Stromal cell of bone marrow (primary cell): Measurements from ENCODE around the gene CCDC15.
A peak's percentile ranks its signal among the peaks of the same experiment; 100 is the strongest.
"Not testable (repeated sequence)": the region's sequence is repeated elsewhere in the genome, so short reads cannot be mapped to it uniquely, and the experiment has no call there.

Source experiments
- DNase-seq: peaks from one replicate; pipeline ENCODE4 v3.0.0-alpha.2; 2012; ENCODE audit warnings: low read depth

Gene CCDC15

DNA sequence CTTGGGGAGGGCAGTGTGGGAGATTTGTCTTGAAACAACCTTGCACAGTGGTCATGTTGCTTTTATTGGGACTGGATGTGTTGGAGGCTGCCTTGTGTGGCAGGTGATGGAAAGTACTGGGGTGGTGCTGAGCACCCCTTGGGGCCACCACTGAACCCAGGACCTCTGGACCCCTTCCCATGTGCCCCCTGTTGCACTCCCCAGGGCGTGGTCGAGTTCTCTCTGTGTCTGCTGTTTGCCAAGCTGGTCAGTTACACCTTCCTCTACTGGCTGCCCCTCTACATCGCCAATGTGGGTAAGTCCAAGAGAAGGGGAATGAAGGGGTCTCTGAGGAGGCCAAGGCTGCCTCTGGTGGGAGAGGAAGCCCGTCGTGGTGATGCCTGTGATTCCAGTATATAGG lies 128.0 kb downstream of the CCDC15 start:
- no peak for DNase-seq

DNA sequence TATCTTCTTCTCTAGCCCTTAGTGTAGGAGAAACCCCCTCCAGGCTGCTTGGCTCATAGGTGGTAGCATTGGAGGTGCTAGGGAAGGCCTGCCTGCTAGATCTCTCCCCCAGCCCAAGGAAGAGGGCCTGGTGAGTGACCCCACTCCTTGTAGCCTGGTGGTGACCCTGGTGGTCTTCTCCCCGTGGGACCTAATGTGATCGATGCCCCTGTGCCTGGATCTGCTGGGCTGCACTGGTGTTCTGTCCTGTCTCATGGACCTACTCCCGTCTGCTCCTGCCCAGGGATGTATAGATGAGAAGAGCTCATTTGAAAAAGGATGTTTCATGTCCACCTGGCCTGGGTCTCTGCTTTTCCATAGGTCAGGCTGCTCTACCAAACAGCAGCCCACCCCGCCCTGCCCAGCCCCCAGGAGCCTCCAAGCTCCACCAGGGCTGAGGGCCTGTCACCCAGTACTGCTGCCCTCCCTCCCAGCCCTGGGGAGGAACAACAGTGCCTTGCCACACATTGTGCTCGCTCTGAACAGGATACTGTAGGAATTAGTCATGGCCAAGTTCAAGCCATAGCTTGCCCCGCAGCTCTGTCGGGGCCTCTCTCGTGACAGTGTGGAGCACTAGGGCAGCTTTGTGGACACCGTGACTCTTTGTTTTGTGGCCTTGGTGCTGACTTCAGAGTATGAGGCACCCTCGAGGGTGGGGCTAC lies 128.8 kb downstream of the CCDC15 start:
- peak; percentile 56 for DNase-seq

GRCh38 chr11:125083312-125084056 lies 129.5 kb downstream of the CCDC15 start:
- no peak for DNase-seq

DNA sequence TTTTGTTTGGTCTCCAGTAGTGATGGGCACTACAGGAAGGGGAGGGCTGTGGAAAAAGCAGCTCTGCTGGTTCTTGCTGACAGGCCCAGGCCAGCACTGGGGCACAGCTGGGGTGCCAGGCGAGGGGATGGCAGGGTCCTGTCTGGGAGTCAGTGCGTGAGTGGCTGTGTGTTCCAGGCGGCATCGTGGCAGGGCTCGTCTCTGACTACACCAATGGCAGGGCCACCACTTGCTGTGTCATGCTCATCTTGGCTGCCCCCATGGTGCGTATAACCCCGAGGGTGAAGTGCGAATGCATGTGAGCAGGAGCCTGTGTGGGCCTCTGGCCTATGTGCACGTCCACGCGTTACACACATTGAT lies 130.0 kb downstream of the CCDC15 start:
- DNase-seq, result no peak

GRCh38 chr11:125084761-125085231 lies 130.8 kb downstream of the CCDC15 start:
- DNase-seq, result no peak

GRCh38 chr11:125085301-125086081 lies 131.5 kb downstream of the CCDC15 start:
- DNase-seq, result no peak

GRCh38 chr11:125086633-125087296 lies 132.8 kb downstream of the CCDC15 start:
- no peak for DNase-seq

DNA sequence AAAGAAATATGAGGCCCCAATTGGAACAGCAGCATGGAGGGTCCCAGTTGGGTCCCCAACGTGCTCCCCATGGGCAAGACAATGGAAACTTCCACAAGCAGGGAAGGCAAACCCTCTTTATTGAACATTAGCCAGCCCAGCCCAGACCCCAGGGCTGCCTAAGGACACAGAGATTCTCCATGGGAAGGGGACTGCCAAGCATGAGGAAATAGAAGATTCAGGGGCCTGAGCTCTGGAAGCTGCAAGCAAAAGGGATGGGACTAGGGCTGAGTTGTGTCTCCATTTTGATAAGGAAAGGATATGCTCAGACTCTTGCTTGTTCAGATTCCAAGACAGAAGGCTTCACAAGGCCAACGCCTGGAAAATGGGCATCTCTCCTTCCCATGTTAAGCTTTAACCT lies 134.1 kb downstream of the CCDC15 start:
- DNase-seq, result no peak

DNA sequence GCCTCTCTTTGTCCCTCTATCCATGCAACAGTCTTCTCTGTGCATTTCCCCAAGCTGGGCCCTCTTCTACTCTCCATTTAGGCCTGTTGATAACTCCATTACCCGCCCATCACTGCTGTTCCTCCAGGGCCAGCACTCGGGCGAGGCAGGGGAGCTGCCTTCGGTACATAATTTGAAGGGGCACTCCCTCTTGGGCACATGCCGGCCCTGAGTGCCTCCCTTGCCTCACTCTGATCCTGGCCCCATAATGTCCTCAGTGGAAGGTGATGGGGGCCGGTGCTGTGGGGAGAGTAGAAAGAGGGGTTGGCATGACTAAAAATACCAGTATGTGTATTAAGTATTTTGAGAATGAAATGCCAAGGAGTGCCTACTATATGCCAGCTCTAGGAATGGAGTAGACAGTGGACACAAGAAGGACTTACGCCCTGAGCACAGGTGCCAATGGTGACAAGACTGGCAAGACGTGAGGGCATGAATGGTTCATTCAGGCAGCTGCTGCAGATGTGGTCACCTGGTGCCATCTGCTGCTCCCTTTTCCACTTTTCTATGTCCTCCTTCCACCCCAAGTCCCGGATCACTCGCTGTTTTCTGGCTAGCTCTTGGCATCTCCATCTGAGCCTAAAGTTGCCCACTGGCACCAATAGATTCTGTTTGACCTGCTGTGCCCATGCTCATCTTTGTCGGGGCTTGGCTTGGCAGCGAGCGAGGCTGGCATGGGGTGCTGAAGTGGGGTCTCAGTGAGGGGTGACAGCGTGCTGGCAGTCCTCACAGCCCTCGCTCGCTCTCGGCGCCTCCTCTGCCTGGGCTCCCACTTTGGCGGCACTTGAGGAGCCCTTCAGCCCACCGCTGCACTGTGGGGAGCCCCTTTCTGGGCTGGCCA lies 134.8 kb downstream of the CCDC15 start:
- no peak for DNase-seq

DNA sequence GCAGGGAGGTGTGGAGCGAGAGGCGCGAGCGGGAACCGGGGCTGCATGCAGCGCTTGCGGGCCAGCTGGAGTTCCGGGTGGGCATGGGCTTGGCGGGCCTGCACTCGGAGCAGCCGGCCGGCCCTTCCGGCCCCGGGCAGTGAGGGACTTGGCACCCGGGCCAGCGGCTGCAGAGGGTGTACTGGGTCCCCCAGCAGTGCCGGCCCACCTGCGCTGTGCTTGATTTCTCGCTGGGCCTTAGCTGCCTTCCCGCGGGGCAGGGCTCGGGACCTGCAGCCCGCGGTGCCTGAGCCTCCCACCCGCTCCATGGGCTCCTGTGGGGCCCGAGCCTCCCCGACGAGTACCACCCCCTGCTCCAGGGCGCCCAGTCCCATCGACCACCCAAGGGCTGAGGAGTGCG lies 135.5 kb downstream of the CCDC15 start:
- not testable (repeated sequence) for DNase-seq

DNA sequence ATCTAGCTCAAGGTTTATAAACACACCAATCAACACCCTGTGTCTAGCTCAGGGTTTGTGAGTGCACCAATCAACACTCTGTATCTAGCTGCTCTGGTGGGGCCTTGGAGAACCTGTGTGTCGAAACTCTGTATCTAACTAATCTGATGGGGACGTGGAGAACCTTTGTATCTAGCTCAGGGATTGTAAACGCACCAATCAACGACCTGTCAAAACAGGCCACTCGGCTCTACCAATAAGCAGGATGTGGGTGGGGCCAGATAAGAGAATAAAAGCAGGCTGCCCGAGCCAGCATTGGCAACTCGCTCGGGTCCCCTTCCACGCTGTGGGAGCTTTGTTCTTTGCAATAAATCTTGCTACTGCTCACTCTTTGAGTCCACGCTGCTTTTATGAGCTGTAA lies 136.1 kb downstream of the CCDC15 start:
- not testable (repeated sequence) for DNase-seq

DNA sequence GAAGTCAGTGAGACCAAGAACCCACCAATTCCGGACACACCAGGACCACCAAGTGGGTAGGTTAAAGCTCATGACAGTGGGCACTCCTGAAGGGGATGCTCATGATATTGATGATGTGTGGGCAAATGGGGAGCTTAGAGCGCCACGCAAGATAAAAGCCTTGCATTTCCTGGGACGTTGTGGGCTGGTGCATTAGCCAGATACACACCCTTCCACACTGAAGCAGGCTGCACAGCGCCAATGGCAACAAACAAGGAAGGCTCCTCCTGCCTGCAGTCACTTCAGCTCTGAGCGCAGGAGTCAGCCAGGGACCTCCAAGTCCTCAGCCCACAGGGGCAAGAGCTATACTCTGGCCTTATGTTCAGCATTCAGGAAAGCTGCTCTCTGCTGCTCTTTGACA lies 136.8 kb downstream of the CCDC15 start:
- no peak for DNase-seq
